HPDE6-E6E7 (cell line): ENCODE results near the gene PTGER2.
A peak's percentile ranks its signal among the peaks of the same experiment; 100 is the strongest.

ENCODE experiments used
- DNase-seq: peaks from one replicate; pipeline ENCODE4 v3.0.0; 2011; ENCODE audit warnings: missing footprints; ENCODE audit errors: extremely low spot score

The PTGER2 gene

DNA sequence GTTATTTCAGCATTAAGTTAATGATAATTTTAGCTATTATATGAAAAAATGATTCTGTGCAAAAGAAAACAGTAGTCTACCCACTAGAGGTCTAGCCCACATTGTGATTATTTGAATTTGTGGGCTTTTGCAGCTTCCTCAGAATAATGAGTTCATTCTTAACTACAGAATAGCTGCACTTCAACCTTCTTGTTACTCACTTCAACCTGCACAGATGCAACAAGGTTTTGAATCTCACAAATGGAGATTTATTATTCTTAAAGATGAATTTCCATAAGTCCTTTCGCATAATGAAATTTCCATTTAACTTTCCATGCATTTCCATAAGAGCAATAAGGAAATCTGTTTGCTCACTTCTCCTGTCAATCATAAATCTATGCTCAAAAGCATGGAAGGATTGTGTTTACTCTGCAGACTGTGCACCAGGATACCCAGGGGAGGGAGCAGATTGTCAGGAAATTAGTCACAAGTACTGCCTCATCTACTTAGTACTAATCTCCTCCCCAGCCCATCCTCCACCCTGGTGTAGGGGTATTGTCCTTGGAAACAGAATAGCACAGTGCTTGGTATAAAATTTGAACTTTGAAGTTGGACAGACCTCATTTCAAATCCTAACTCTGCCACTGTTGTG lies 24.1 kb downstream of the PTGER2 start:
- peak; percentile 61 for DNase-seq

DNA sequence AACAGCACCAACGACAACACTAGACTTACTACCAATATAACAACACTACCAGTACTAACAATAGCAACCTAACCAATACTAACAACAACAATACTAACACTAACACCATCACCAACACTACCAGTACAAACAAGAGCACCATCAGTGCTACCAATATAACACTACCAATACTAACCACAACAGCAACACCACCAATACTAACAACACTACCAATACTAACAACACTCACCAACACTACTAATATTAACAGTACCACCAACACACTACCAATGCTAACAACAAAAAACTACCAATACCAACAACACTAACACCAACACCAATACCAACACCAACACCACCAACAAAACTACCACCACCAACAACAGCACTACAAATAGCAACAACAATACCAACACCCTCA lies 25.1 kb downstream of the PTGER2 start:
- DNase-seq: no peak

DNA sequence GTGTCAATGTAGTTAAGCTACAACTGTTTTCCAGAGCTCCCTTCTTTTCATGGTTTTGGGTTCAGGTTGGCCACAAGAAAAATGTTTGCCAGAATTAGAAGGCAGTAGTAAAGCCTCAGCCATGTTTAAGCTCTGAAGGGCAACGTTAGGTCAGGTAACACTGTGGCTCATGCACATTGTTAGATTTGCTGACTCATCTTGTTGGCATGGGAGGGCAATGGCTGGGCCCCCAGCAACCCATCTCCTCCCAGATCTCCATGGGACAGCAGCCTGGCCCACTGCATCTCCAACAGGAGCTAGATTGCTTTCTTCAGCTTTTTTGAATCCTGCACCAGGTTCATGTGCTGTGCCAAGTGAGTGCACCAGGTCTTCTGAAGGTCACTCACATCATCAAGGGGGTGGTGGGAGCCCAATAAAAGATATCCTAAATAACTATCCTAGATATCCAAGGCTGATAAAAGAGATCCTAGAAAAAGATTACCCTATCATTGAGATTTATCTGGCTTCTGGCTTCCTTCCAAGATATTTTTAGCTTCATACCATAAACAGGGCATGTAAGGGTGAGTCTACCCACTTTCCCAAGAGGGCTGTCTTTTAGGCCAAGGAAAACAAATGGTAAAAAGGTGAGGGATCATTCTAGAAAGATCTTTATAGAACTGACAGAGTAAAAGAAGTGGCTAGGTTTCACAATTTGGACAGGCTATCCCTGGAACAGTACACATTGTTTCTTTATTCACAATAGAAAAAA lies 28.9 kb downstream of the PTGER2 start:
- no peak for DNase-seq

DNA sequence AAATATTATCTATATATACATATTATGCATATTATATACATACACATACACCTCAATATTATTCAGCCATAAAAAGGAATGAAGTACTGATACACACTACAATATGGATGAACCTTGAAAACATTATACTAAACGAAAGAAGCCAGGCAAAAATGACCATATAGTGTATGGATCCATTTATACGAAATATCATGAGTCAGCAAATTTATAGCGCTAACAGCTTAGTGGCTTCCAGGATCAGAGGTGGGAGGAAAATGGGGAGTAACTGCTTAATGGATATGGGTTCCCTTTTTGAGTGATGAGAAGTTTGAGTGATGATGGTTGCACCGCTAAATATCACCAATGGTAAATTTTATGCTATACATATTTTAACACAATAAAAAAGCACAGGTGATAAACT lies 32.7 kb downstream of the PTGER2 start:
- no peak for DNase-seq

DNA sequence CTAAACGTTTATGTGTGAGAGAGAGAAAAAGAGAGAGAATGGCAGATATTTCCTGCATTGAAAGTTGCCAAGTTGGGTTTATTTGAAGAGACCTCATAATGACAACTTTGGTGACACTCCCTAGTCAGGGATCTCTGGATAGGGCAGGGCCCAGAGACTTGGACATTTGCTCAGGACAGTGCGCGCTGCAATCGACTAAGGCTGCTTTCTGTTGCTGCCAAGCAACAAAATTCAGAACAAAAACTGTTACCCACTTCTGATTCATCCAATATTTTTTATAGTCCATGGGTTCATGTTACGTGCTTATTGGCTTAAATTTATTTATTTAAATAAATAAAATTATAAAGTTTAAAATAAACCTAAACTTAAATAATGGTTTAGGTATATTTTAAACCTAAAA lies 34.2 kb downstream of the PTGER2 start:
- DNase-seq: no peak

DNA sequence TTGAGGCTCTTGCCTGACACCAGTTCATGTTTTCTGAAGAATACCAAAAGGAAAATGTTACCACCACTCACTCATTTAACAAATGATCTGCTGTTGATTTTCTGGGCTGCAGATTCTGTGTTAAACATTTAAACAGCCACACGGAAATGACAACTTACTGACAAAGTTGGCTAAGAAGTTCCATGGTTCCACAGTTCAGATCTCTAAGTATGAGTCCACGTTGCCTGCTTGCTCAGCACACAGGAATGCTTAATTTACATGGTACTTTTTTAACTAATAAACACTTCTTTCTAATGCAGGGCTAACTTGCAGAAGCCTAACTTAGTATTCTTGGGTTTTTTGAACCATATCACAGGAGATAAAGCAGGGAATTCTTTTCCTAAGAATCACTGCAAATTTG lies 34.7 kb downstream of the PTGER2 start:
- DNase-seq: no peak

DNA sequence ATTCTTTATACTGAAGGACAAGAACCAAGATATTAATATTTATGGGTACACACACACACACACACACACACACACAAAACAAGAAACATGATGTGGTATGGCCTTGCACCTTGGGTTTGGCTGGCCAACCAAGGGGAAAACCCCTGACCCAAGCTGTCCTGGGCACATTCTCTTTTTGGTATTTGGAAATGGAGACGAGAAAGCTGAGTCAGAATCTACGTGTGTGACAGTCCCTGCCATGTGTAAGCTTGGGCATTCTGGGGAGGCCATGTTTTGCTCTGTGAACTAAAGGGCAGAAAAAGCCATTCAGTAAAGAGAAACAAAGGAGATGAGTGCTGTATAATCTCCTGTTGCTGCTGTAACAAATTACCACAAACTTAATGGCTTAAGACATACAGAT lies 35.6 kb downstream of the PTGER2 start:
- no peak for DNase-seq

DNA sequence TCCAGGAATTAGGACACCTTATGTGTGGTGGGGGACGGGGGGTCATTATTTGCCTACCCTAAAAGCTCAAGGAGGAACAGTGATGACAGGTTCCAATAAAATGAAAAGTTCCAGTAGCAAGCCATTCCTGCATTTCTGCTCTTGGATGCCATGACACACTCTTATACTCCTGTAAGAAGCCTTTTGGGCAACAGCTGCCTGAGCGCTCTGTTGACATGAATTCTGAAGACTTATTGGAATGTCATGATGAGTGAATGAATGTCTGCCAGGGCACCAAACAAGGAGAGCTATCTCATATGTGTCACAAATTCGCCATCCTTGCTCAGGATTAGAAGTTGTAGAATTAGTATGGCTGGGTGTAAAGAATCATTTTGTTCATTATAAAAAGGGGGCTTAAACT lies 36.3 kb downstream of the PTGER2 start:
- DNase-seq: no peak

DNA sequence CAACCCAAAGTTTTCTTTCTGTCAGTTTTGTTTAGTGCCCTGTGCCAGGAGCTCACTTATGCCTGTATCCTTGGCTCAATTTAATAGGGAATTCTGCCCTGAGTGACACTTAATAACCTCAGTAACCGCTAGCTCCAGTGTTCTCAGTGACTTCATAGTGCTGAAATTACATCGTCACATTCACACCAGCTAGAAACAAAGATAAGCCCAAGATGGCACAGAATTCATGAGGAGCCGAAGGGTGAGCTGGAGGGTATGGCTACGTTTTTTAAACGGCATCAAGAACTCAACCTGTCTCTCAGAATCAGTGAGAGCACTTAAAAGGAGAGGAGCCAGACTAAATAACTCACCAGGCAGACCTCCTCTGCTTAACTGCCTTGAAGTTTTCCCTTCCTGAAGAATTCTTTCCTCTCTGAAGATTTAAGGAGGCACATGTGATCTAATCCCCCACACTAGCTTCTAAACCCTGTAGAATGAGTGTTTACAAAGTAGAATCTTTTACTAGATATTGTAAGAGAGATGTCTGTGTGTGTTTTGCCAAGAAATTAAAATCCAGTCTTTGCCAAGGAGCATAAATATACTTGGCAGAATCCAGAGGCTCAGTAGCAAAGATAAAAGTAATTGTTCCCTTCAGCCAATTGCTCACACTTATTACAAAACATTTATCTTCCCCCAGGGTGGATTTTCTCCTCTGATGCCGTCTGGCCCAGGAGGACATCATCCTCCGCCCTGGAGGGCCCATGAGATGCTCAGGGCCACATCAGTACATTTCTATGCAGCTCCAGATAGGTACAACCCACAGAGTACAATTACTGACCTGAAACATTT lies 37.3 kb downstream of the PTGER2 start:
- no peak for DNase-seq

DNA sequence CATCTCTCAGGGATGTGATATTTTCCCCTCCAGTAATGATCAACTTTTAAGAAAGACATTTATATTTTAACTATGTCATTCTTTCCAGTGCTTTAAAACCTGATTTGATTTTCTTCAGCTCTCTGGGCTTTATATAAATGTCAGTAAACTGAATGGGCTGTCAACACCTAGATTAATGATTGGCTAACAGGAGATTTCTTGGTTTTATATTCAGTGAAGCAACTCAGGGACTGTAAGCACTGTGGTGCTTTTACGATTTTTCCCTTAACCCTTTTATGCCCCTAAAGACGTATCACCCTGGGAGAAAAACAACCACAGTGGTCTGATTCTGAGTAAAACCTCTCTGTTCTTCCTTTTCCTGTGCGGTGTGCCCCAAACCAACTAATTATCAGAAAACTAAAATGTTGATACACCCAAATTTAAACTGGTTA lies 38.0 kb downstream of the PTGER2 start:
- no peak for DNase-seq

DNA sequence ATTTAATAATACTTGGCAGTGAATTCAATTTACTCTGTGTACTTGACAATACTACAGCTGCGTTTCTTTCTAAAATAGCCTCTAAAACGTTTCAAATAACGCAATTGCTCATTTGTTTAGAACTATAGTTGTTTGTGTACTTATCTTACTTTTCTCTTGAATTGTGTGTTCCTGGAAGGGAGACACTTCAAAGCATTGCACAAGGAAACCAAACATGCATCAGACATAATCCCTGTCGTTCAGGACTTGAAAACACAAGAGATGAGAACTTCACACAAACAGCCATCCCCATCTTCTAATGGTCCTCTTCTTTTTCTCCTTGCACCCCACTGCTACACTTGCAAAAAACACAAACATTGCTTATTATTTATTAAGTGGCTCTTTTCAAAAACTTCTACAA lies 38.5 kb downstream of the PTGER2 start:
- no peak for DNase-seq

DNA sequence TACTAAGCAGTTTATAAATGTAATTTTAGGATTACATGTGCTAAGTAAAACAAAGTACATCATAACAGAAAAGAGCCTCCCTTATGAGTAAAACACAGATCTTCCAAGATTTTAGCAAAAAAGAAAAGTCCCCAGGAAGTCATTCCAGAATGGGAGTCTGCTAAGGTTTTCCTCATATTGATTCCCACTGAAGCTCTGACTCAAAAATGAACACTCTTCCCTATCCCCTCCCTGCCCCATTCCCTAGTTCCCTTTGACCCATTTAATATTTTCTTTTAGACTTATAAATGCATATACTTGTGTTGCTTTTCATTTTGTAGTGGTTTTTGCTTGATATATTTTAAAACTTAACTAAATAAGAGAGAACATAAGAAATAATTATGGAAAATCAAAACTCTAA lies 40.1 kb downstream of the PTGER2 start:
- no peak for DNase-seq

DNA sequence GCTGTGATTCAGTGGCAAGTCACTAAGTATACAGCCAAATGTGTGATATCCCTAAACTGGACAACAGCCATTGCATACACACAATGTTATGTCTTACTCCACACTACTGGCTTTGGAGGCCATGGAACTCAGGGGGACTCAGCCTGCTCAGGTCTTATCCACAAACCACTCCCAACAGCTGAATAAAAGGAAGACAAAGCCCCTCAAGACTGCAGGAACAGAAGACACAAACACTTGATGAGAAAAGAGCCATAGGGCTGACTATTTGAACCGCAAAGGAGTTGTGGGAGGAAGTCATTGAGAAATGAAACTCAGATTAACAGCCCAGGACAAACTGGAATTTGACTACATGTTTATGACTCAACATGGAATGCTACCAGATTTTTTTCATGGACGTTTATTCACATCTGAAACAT lies 40.9 kb downstream of the PTGER2 start:
- peak; percentile 39 for DNase-seq

DNA sequence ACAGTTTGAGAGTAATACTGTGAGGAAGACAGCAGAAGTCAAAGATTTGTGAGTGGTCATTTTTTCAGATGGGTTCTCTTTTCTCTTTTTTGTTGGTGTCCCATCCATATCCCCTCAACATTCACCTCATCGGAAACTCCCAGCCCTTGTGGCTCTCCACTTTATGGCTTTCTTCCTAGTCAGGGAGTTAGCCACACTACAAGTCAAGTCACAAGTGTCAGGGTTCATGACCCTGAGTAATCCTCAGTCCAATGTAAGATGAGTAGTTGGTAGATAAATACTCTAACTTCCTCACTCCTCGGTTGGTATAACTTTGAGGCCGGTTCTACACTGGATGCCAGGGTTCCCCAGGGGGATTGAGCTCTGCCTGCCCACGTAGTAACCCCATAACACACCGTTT lies 41.4 kb downstream of the PTGER2 start:
- DNase-seq: no peak

DNA sequence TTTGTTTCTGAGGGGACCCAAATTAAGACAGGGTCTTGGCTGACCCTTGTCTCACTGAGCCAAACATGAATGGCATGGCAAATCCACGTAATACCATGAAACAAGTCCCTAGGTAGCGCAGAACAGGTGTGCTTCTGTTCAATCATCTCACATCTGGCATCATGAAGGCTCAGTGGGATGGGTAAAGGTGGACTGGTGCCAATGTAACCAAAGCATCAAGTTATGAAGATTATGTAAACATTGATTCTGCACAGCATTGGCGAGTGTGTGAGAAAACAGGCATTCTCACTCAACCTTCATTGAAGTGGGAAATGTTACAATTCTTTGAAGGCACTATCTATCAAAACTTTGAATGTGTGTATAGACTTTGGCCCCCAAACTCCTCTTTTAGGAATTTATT lies 41.9 kb downstream of the PTGER2 start:
- no peak for DNase-seq

DNA sequence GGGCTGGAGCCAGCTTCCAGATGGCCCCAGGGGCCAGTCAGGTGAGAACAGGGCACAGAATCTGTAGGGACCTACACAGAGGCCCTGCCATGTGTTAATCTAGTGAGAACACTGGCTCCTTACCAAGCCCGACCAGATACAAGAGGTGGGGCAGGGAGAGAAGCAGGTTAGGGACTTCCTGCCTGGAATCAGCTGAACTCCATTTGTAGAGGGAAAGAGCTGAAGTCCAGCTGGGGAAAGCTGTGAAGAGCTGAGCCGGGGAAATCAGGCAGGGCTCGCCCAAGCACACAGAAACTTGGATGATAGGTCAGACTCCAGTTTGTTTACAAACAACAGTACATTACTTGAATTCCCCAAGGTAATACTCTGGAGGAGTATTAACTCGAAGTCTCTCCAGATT lies 46.7 kb downstream of the PTGER2 start:
- no peak for DNase-seq

DNA sequence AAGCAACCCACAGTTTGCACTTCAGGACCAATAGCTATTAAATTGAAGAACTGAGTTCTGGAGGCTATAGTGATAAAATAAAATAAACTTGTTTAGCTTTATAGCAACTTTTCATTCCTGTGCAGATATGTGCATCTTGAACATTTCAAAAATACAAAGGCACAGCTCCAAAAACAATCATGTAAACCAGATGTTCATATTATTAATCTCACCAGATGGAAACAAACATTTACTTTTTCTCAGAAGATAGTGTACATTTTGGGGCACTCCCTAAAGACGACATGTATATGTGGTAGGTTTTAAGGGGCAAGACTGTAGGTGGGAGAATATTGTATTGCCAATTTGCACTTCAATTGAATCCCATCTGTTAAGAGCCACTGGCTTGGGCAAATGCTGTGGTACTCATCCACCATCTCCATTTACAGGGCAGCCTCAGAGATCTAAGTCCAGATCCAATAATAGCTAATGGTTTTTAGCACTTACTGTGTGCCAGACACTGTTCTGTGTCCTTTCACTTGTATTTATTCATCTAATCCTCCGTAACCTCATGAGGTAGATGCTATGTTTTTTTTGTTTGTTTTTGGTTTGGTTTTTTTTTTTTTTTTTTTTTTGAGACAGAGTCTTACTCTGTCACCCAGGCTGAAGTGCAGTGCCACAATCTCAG lies 49.1 kb downstream of the PTGER2 start:
- no peak for DNase-seq

DNA sequence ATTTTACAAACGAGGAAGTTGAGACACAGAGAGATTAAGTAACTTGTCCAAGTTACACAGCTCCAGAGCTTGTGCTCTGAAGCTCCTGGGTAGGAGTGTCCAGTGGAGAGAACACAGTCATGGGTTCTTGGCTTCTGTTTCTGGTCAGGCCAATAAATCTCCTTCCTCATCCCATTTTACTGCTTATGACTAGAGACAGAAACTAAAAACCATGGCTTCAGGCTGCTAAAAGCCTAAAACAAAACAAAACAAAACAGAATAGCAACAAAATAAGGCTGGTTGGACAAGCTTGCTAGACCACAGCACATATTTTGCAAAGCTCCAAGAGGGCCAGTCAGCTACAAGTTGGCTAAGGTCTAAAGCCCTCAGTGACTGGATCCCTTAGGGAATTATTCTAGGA lies 49.8 kb downstream of the PTGER2 start:
- DNase-seq: no peak

DNA sequence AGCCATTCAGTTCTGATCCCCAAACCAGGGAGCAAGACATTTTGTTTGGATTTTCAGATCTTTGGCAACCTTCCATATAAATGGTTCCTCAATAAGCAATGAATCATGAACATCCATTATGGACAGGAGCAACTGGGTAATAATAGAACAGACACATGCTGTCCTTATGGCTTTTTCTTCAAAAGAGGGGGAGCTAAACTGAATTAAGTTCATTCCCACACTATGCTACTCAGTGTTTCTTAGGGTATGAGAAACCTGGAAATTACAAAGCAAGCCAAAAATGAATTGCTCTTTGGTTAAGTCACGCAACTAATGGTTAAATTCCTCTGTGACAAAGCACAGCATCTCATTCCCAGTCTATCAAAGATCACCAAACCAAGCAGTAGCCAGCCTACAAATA lies 51.0 kb downstream of the PTGER2 start:
- no peak for DNase-seq

DNA sequence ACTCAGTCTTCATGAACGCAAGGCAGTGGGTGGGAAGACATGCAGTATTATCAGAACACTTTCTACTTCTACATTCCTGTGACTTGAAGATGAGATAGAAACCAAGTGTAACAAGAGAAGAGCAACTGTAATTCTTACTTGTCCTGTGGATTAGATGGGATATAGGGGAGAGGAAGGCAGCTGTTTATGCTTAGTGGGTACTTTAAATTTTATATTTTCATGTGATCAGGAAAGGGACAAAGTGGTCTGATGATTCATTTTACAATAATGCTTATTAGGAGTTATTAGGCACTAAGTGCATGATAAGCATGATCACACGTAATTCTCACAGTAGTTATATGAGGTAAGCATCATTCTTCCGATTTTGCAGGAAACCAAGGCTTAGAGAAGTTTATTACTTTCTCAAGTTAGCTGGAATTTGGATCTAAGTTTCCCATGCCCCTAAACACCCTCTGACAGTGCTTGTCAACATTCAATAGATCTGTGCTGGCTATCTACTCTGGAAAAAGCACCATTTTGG lies 52.7 kb downstream of the PTGER2 start:
- no peak for DNase-seq

DNA sequence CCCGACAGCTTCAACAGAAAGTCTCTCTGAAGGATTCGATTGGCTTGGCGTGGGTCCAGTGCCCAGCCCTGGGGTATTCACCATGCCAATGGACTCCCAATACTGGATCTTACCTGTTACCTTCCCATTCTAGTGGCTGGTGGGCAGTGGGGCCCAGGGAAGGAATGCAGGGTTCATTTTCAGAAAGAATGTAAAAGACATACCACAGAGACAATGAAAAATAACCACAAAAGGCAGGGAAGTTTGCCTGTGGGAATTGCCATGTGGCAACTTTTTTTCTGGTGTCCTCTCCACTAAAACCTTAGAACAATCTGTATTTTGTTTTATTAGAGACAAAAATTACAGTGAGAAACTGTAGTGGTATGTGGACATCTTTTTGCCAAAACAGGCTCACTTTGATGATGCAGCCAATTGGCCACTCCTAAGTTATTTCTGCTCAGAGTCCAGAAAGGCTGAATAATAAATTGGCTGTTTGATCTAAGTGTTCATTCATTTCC lies 55.2 kb downstream of the PTGER2 start:
- no peak for DNase-seq

DNA sequence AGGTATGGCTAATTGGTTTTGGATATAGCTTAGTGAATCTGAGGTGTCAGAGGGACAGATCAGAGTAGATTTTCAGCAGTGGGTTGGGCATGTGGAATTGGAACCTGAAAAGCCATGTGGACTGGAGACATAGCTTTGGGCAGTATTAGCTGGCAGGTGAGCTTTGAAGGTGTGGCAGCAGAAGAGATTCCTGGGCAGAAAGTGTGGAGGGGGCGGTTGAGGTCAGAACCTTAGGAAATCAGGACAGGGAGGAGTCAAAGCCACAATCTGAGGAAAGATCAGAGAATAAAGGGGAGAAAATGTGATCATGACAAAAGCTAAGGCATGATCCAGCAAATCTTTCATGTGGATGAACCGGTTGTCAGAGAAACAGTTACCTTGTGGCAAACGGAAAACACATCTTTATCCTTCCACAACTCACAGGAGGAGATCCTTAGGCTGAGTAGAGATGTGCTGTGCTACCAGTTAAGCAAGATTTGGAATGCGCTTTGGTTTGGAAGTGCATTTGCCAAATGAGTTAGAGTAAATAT lies 56.4 kb downstream of the PTGER2 start:
- DNase-seq: peak; percentile 40
